Measurements from ENCODE around the gene NFATC3. TPM values are rescaled to one million over a fixed set of nuclear protein-coding genes. Genes with fewer than 3 reads are reported as not detected.
A peak's percentile ranks its signal among the peaks of the same experiment; 100 is the strongest.

NFATC3 gene
- total and polyA plus RNA-seq, 2 of the 8 experiments (the other 6 are each of a cell fraction or from before 2014, with no cell fraction given): 17.6 to 34.5 TPM

DNA sequence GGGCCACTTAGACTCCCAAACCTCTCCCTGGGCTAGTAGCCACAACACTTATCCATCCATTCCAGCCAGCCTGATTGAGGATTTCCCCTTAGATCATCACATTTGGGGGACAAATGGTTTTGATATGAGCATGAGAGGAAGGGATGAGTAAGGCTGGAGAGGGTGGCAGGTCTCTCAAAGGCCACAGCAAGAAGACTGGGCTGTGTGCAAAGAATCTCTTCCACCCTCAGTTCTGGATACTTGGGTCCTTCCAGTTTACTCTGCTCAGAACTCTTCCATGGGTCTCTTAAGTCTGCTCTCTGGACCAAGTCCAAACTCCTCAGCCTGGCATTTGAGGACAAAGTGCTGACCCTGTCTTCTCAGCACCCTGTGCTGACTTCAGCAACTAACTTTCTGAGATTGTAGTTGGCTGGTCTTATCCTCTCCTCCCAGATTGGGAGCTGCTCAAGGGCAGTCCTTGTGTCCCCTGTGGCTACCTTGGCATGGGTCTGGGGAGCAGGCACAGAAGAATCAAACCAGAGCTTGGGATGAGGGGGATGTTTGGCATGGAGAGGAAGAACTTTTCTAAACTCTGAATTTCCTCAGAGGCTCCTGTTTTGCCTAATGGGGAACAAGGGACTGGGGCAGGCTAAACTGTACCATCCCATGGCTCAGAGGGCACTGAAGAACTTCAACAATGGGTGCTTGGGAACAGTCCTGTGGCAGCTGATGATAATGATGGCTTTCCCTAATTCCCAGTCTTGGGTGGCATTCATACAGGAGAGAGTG, 3.1 kb upstream of the NFATC3 start:
- no peak overlapping the region for H2BK120ac ChIP-seq (replicated peaks; ENCODE audit: low read depth, low read length)
- CTCF ChIA-PET (ENCODE audit: partially characterized antibody): interaction anchor here (0.7 to 4.1 kb wide), 8 partner anchors 11 to 152 kb away, joined by 3 to 32 read pairs (median 4); no protein-coding TSS in a partner anchor
- no peak for FAIRE-seq

More for the DNA sequence above, 3.1 kb upstream of the NFATC3 start:
- peaks cover 0 to 11% (median 6%) of the 10 kb centered on the region in 4 experiments; a peak in 6 of 7 replicates for H3K4me1 ChIP-seq (replicated peaks in 1 of 4; ENCODE audit: control insufficient read depth in 3 of 4, insufficient read depth in 4 of 4, low read length in 3 of 4)
- no peak overlapping the region for H2BK12ac ChIP-seq (ENCODE audit: low read depth, low read length)
- H3K4me2 ChIP-seq (ENCODE audit: insufficient read depth in 1 of 2, low read depth in 2 of 2, low read length in 2 of 2): no peak overlapping the region
- H3K27me3 ChIP-seq (replicated peaks in 1 of 4; ENCODE audit: control insufficient read depth in 3 of 4, extremely low read depth in 1 of 4, insufficient read depth in 3 of 4, low read length in 3 of 4): no peaks in the 10 kb centered on the region
- H3K9me3 ChIP-seq (ENCODE audit: insufficient read depth in 2 of 2, low read depth in 1 of 2, low read length in 1 of 2): no peaks in the 10 kb centered on the region
- H4K8ac ChIP-seq (ENCODE audit: extremely low read depth, insufficient read depth, low read length): no peak overlapping the region
- no peak overlapping the region for H3K18ac ChIP-seq (ENCODE audit: extremely low read depth, low read length)
- no peak overlapping the region for H2AFZ ChIP-seq (ENCODE audit: low read length)
- peaks cover 4% of the 10 kb centered on the region; the same call in 1 of the 2 replicates for H3K79me1 ChIP-seq (ENCODE audit: low read depth, low read length)
- H3K4me3 ChIP-seq (ENCODE audit: extremely low read depth in 1 of 4, insufficient read depth in 2 of 4, low read depth in 3 of 4, low read length in 4 of 4): no peak overlapping the region
- no peak overlapping the region for H2BK15ac ChIP-seq (ENCODE audit: low read length)
- no peak overlapping the region for H4K5ac ChIP-seq (ENCODE audit: insufficient read length, low read depth, low read length)
- H3K79me2 ChIP-seq (ENCODE audit: control insufficient read depth in 1 of 2, insufficient read depth in 2 of 2, low read length in 2 of 2): peaks cover 0 to 14% of the 10 kb centered on the region in 2 experiments; a peak in 2 of 4 replicates
- no peak overlapping the region for H4K91ac ChIP-seq (replicated peaks; ENCODE audit: insufficient read length, low read length)
- peaks cover 10% of the 10 kb centered on the region for H3K23me2 ChIP-seq (ENCODE audit: low read depth, low read length)
- POLR2A ChIA-PET (ENCODE audit: partially characterized antibody): interaction anchor here (0.9 to 3.6 kb wide), 2 partner anchors 12 to 154 kb away, joined by 3 to 19 read pairs; partner anchors contain the start of gene ESRP2
- peak in 1 of 2 experiments; percentile 35 for DNase-seq (ENCODE audit: low read depth in 1 of 2, low spot score in 2 of 2)
- H3K4ac ChIP-seq (replicated peaks; ENCODE audit: insufficient read length, low read depth, low read length): no peak overlapping the region
- H3K27ac ChIP-seq (ENCODE audit: low read depth, low read length): no peak overlapping the region
- peaks cover 4 to 11% (median 9%) of the 10 kb centered on the region in 4 experiments; a peak in 5 of 8 replicates for H3K36me3 ChIP-seq (ENCODE audit: control insufficient read depth in 2 of 4, insufficient read depth in 4 of 4, low read length in 3 of 4)
- H3K9ac ChIP-seq (replicated peaks in 1 of 4; ENCODE audit: extremely low read depth in 1 of 4, low read depth in 3 of 4, low read length in 3 of 4): no peak overlapping the region
- no peak overlapping the region for H3K23ac ChIP-seq (ENCODE audit: insufficient read length)
- no peak overlapping the region for H2BK5ac ChIP-seq (ENCODE audit: low read depth, low read length)
- H3K56ac ChIP-seq (replicated peaks; ENCODE audit: insufficient read length, low read depth, low read length): no peak overlapping the region
- no peak overlapping the region for H3K14ac ChIP-seq (ENCODE audit: insufficient read length)
- no peak for TF ChIP-seq PHF8 (conservative IDR thresholded peaks at IDR 0.05; ENCODE audit: low read depth, low read length)
- no peak for TF ChIP-seq RFX5 (IDR thresholded peaks at IDR 0.05; ENCODE audit: borderline replicate concordance, low read depth, low read length)
- TF ChIP-seq SIN3A (conservative IDR thresholded peaks at IDR 0.05 in 1 of 2, IDR thresholded peaks at IDR 0.05 in 1 of 2; ENCODE audit: low read depth in 1 of 2, low read length in 2 of 2): no peak
- no peak for TF ChIP-seq KDM5A (IDR thresholded peaks at IDR 0.05; ENCODE audit: low read length)
- no peak for TF ChIP-seq HDAC6 (IDR thresholded peaks at IDR 0.05; ENCODE audit: low read depth, low read length)
- no peak for TF ChIP-seq HDAC2 (IDR thresholded peaks at IDR 0.05; ENCODE audit: borderline replicate concordance in 1 of 2, low read depth in 2 of 2, low read length in 2 of 2)
- no peak for TF ChIP-seq KDM4A (IDR thresholded peaks at IDR 0.05; ENCODE audit: low read depth, low read length, severe bottlenecking)
- no peak for TF ChIP-seq CTBP2 (IDR thresholded peaks at IDR 0.05; ENCODE audit: borderline replicate concordance, insufficient read depth, insufficient read length, low read length)
- no peak for TF ChIP-seq FOSL1 (IDR thresholded peaks at IDR 0.05; ENCODE audit: insufficient read depth, low read depth, low read length)
- TF ChIP-seq CBX8 (IDR thresholded peaks at IDR 0.05; ENCODE audit: borderline replicate concordance, low read depth, low read length): no peak
- peaks cover 0 to 3% of the 10 kb centered on the region in 2 experiments for H4K20me1 ChIP-seq (replicated peaks in 1 of 2; ENCODE audit: control insufficient read depth in 1 of 2, insufficient read depth in 2 of 2, low read length in 2 of 2)
- H2AK5ac ChIP-seq (ENCODE audit: low read depth, low read length): 0 out of 2 replicates have a peak overlapping the region, but pooled peaks have one; percentile 1
- no peak overlapping the region for H2BK20ac ChIP-seq (ENCODE audit: low read length)

Data from H1 (cell line).